ENCODE data around the gene CNPY3. TPM values are rescaled to one million over a fixed set of nuclear protein-coding genes. Genes with fewer than 3 reads are reported as not detected.
"Not testable (repeated sequence)": the region's sequence is repeated elsewhere in the genome, so short reads cannot be mapped to it uniquely, and the experiment has no call there.

CNPY3 gene
- total and polyA plus RNA-seq, 7 experiments from 2014 or later, result 58.6 to 134 (median 92.7) TPM

DNA sequence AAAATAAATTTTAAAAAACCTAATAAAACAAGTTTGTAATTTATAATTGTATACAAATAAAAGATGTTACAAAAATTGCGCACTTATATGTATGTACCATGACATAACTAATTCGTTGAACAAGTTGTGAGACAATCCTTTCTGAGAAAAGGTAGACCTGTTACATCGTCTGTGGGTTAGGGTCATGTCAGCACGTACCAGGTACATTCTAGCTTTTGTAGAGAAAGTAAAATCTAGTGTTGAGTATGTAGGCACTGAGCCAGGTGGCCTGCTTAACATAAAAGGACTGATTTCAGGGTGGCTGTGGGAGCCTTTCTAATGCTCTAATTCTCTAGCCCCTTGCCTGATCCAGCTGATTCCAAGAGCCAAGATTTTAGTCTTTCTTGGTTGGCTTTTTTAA is 39.5 kb upstream of the CNPY3 start:
- no peaks in the 10 kb centered on the region for H3K9me3 ChIP-seq (ENCODE audit: control insufficient read depth in 2 of 3, low read length in 3 of 3)
- peak overlapping the region; percentile 89 for H3K4me3 ChIP-seq (ENCODE audit: low read length)
- peaks cover 0 to 9% (median 6%) of the 10 kb centered on the region in 5 donors for H3K36me3 Mint-ChIP-seq
- peak overlapping the region; percentile 87 for H3K27ac ChIP-seq (ENCODE audit: low read depth, low read length)
- peaks cover 0 to 8% of the 10 kb centered on the region in 2 donors for H3K4me1 ChIP-seq (ENCODE audit: control insufficient read depth in 2 of 2, insufficient read depth in 2 of 2, low read length in 2 of 2)
- H3K27ac Mint-ChIP-seq, result peak overlapping the region; percentile 89 to 99 (median 98)
- H3K4me3 Mint-ChIP-seq, result peak overlapping the region; percentile 94 to 100 (median 98)
- ATAC-seq (no peak), DNase-seq (peak in 2 of 9 donors; percentile 19 to 33)
- H3K27me3 ChIP-seq (ENCODE audit: control insufficient read depth in 2 of 2, insufficient read depth in 2 of 2, low read length in 2 of 2), result no peaks in the 10 kb centered on the region
- intact Hi-C loops (cut with micrococcal nuclease), result loop anchor here (1.0 to 10.0 kb wide), 15 partner anchors 9 to 1105 kb away; partner anchors contain the start of genes CNPY3 (in 2 of the 2), RPL7L1 (in 2 of the 2), TBCC (in 2 of the 2) and ABCC10 (in 1 of the 2)
- CTCF ChIA-PET, result interaction anchor here (0.6 kb wide), 1 partner anchor 1207 kb away, joined by 3 read pairs; no protein-coding TSS in a partner anchor
- H3K27me3 Mint-ChIP-seq, result no peaks in the 10 kb centered on the region
- peaks cover 0 to 1% (median 0%) of the 10 kb centered on the region in 11 donors for H3K9me3 Mint-ChIP-seq
- POLR2A ChIA-PET, result interaction anchor here (0.6 to 4.6 kb wide), 8 partner anchors 10 to 844 kb away, joined by 3 to 101 read pairs (median 4); partner anchors contain the start of genes BICRAL, CNPY3, RPL7L1 and RRP36
- H3K4me1 Mint-ChIP-seq, result peaks cover 0 to 26% (median 14%) of the 10 kb centered on the region in 7 donors
- H3K36me3 ChIP-seq (ENCODE audit: control insufficient read depth in 2 of 3, insufficient read depth in 3 of 3, low read length in 3 of 3), result peaks cover 7 to 20% (median 9%) of the 10 kb centered on the region in 3 experiments

DNA sequence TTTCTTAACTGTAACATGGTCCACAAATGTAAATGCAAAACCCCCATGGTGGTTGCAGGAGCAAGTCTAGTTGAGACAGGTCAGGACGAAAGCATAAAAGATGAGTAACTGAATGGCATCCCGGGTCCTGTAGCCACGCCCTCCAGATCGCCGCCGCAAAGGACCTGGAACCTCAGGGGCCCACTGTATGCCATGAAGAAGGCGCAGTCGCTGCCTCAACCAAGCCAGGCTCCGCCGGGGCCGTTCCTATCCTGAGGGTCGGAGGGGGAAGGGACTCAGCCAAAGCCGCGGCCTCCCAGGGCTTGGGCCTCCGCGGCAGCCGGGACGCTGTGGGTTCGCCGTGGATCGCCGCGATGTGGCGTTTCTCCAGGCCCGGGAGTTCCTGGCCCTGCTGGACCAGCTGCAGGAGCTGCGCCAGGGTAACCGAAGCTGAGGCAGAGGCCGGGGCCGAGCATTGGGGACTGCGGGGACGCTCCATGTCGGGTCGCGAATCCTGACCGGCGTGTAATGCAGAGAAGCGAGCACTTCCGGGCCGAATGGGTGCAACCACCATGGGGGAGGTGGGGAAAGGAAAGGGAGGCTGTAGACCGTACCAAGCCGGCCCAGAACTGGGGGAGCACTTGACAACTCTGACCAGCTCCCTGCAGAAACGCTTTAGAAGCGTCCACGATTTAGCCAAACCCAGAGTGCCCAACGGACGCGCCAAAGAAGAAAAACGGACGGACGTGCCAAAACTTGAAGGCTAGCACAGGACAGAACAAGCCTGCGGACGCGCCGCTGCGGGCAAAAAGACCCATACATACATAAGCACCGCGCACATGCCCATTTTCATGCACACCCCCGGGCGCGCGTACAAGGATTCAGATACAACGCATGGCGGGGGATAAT is 38.7 kb upstream of the CNPY3 start:
- peaks cover 0 to 26% (median 14%) of the 10 kb centered on the region in 7 donors for H3K4me1 Mint-ChIP-seq
- Histone ChIP-seq H3K4me1 (ENCODE audit: control insufficient read depth in 2 of 2, insufficient read depth in 2 of 2, low read length in 2 of 2) (peaks cover 0 to 8% of the 10 kb centered on the region in 2 donors), H3K4me3 (ENCODE audit: low read length) (peak overlapping the region; percentile 89), H3K9me3 (ENCODE audit: control insufficient read depth in 2 of 3, low read length in 3 of 3) (no peaks in the 10 kb centered on the region), H3K27me3 (ENCODE audit: control insufficient read depth in 2 of 2, insufficient read depth in 2 of 2, low read length in 2 of 2) (no peaks in the 10 kb centered on the region), H3K36me3 (ENCODE audit: control insufficient read depth in 2 of 3, insufficient read depth in 3 of 3, low read length in 3 of 3) (peaks cover 2 to 13% (median 5%) of the 10 kb centered on the region in 3 experiments), H3K27ac (ENCODE audit: low read depth, low read length) (peak overlapping the region; percentile 87)
- intact Hi-C loops (cut with micrococcal nuclease), result loop anchor here (1.0 to 10.0 kb wide), 15 partner anchors 9 to 1106 kb away; partner anchors contain the start of genes CNPY3 (in 2 of the 2), RPL7L1 (in 2 of the 2), TBCC (in 2 of the 2) and ABCC10 (in 1 of the 2)
- ATAC-seq (peak; percentile 99), DNase-seq (peak; percentile 70 to 90 (median 87))
- peak overlapping the region; percentile 94 to 100 (median 98) for H3K4me3 Mint-ChIP-seq
- peak overlapping the region; percentile 89 to 99 (median 98) for H3K27ac Mint-ChIP-seq
- CTCF ChIA-PET, result interaction anchor here (1.1 to 1.5 kb wide), 2 partner anchors 11 to 229 kb away, joined by 3 to 6 read pairs; partner anchors contain the start of gene RPL7L1
- POLR2A ChIA-PET, result interaction anchor here (0.5 to 4.6 kb wide), 21 partner anchors 10 to 845 kb away, joined by 3 to 101 read pairs (median 3); partner anchors contain the start of genes BICRAL, CNPY3, KLC4 and MRPL2
- no peaks in the 10 kb centered on the region for H3K27me3 Mint-ChIP-seq
- H3K36me3 Mint-ChIP-seq, result peaks cover 0 to 9% (median 6%) of the 10 kb centered on the region in 5 donors
- H3K9me3 Mint-ChIP-seq, result peaks cover 0 to 1% (median 0%) of the 10 kb centered on the region in 11 donors

DNA sequence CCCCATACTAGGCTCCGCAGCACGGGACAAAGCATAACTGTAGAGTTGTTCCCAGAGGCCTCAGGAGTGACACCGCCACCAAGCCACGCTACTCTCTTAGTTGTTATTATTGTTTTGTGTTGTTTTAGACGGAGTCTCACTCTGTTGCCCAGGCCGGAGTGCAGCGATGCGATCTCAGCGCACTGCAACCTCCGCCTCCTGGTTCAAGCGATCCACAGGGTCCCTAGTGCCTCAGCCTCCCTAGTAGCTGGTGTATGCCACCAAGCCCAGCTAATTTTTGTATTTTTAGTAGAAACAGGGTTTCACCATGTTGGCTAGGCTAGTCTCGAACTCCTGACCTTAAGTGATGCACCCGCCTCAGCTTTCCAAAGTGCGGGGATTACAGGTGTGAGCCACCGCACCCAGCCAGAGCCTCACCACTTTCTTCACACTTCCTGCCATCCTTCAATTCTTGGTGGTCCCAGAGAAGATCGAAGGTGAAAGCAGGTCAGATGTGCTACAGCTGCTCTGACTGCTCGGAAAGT is 38.0 kb upstream of the CNPY3 start:
- no peak for ATAC-seq
- Histone ChIP-seq H3K27ac (ENCODE audit: low read depth, low read length) (peak overlapping the region; percentile 87), H3K4me3 (ENCODE audit: low read length) (peak overlapping the region; percentile 89), H3K27me3 (ENCODE audit: control insufficient read depth in 2 of 2, insufficient read depth in 2 of 2, low read length in 2 of 2) (no peaks in the 10 kb centered on the region), H3K36me3 (ENCODE audit: control insufficient read depth in 2 of 3, insufficient read depth in 3 of 3, low read length in 3 of 3) (peaks cover 0 to 6% (median 0%) of the 10 kb centered on the region in 3 experiments), H3K4me1 (ENCODE audit: control insufficient read depth in 2 of 2, insufficient read depth in 2 of 2, low read length in 2 of 2) (peaks cover 0 to 8% of the 10 kb centered on the region in 2 donors), H3K9me3 (ENCODE audit: control insufficient read depth in 2 of 3, low read length in 3 of 3) (no peaks in the 10 kb centered on the region)
- ChIA-PET CTCF (interaction anchor here (0.5 to 1.5 kb wide), 5 partner anchors 9 to 360 kb away, joined by 3 to 6 read pairs (median 3); partner anchors contain the start of gene RPL7L1), POLR2A (interaction anchor here (0.5 to 4.6 kb wide), 21 partner anchors 9 to 630 kb away, joined by 3 to 101 read pairs (median 4); partner anchors contain the start of genes BICRAL, CNPY3, KLC4 and MRPL2)
- peak overlapping the region; percentile 89 to 99 (median 98) for H3K27ac Mint-ChIP-seq
- intact Hi-C loops (cut with micrococcal nuclease), result loop anchor here (2.0 to 10.0 kb wide), 7 partner anchors 36 to 1106 kb away; partner anchors contain the start of genes CNPY3 (in 1 of the 2), MRPS10 (in 1 of the 2), PEX6 (in 1 of the 2) and PRICKLE4 (in 1 of the 2)
- DNase-seq, result no peak
- peaks cover 0 to 26% (median 13%) of the 10 kb centered on the region in 7 donors for H3K4me1 Mint-ChIP-seq
- H3K36me3 Mint-ChIP-seq, result peaks cover 0 to 2% (median 1%) of the 10 kb centered on the region in 5 donors
- no peaks in the 10 kb centered on the region for H3K27me3 Mint-ChIP-seq
- peaks cover 0 to 1% (median 0%) of the 10 kb centered on the region in 11 donors for H3K9me3 Mint-ChIP-seq
- peak overlapping the region; percentile 94 to 100 (median 98) for H3K4me3 Mint-ChIP-seq

DNA sequence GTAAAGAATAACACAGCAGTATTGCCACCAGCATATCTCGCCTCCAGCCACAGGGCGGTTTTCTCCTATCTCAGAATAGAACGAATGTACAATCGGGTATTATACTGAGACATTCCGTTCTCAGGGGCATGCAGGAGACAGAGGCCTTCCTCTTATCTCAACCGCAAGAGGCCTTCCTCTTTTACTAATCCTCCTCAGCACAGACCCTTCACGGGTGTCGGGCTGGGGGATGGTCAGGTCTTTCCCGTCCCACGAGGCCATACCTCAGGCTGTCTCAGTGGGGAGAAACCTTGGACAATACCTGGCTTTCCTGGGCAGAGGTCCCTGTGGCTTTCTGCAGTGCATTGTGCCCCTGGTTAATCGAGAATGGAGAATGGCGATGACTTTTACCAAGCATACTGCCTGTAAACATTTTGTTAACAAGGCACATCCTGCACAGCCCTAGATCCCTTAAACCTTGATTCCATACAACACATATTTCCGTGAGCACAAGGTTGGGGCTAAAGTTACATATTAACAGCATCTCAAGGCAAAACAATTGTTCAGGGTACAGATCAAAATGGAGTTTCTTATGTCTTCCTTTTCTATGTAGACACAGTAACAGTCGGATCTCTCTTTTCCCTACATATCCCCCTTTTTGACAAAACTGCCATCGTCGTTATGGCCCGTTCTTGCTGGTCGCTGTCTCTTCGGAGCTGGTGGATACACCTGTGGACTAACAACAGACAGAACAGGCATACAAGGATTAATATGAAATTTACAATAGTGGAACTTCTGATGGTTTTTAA is 35.0 kb upstream of the CNPY3 start:
- CTCF ChIA-PET, result interaction anchor here (0.6 kb wide), 1 partner anchor 121 kb away, joined by 3 read pairs; no protein-coding TSS in a partner anchor
- H3K27me3 ChIP-seq (ENCODE audit: control insufficient read depth in 2 of 2, insufficient read depth in 2 of 2, low read length in 2 of 2); H3K9me3 Mint-ChIP-seq; DNase-seq; H3K4me1 ChIP-seq (ENCODE audit: control insufficient read depth in 2 of 2, insufficient read depth in 2 of 2, low read length in 2 of 2); H3K9me3 ChIP-seq (ENCODE audit: control insufficient read depth in 2 of 3, low read length in 3 of 3); H3K27ac ChIP-seq (ENCODE audit: low read depth, low read length); H3K4me3 Mint-ChIP-seq; H3K36me3 Mint-ChIP-seq; H3K36me3 ChIP-seq (ENCODE audit: control insufficient read depth in 2 of 3, insufficient read depth in 3 of 3, low read length in 3 of 3); H3K27ac Mint-ChIP-seq; H3K4me3 ChIP-seq (ENCODE audit: low read length); H3K27me3 Mint-ChIP-seq; ATAC-seq: not testable (repeated sequence)
- POLR2A ChIA-PET, result interaction anchor here (0.6 to 0.7 kb wide), 3 partner anchors 15 to 158 kb away, joined by 3 read pairs; partner anchors contain the start of gene RPL7L1
- peaks cover 0 to 20% (median 13%) of the 10 kb centered on the region in 7 donors for H3K4me1 Mint-ChIP-seq
- intact Hi-C loops (cut with micrococcal nuclease), result loop anchor here in 1 of 2 donors (5.0 to 10.0 kb wide), 4 partner anchors 33 to 1109 kb away; partner anchors contain the start of genes CNPY3, MRPS10, PEX6 and PRICKLE4

DNA sequence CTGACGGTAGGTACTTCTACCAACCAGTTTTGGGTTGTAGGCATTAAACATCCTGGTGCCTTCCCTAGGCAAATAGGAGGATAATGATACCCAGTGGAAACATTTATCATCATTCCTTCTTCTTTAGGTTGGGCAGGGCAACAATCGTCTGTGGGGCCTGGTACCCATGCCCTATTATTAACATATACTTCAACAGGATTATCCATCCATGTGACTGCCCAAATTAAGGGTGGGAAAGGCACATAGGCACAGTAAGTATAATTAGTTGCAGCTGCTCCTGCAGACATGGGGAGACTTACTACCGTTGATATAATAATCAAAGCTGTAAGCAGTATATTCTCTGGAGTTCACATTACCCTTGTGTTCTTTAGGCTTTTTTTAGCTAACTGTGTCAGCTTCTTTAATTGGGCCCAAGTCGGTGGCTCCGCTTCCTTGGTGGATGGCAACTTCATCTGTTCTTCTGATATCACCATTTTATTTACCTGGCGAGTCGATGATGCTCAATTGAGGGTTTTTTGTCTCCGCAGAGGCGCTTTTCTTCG is 33.0 kb upstream of the CNPY3 start:
- Mint-ChIP-seq H3K27ac (no peak overlapping the region), H3K36me3 (no peaks in the 10 kb centered on the region), H3K4me1 (peaks cover 0 to 9% (median 2%) of the 10 kb centered on the region in 7 donors), H3K4me3 (no peak overlapping the region), H3K27me3 (no peaks in the 10 kb centered on the region), H3K9me3 (peaks cover 0 to 1% (median 0%) of the 10 kb centered on the region in 11 donors)
- H3K4me3 ChIP-seq (ENCODE audit: low read length), result no peak overlapping the region
- H3K27me3 ChIP-seq (ENCODE audit: control insufficient read depth in 2 of 2, insufficient read depth in 2 of 2, low read length in 2 of 2), result no peaks in the 10 kb centered on the region
- H3K9me3 ChIP-seq (ENCODE audit: control insufficient read depth in 2 of 3, low read length in 3 of 3), result no peaks in the 10 kb centered on the region
- H3K36me3 ChIP-seq (ENCODE audit: control insufficient read depth in 2 of 3, insufficient read depth in 3 of 3, low read length in 3 of 3), result no peaks in the 10 kb centered on the region
- H3K27ac ChIP-seq (ENCODE audit: low read depth, low read length), result no peak overlapping the region
- DNase-seq (no peak), ATAC-seq (no peak)
- intact Hi-C loops (cut with micrococcal nuclease), result loop anchor here (5.0 to 10.0 kb wide), 3 partner anchors 589 to 1111 kb away; partner anchors contain the start of genes PRICKLE4 (in 1 of the 2) and TOMM6 (in 1 of the 2)
- peaks cover 0 to 2% of the 10 kb centered on the region in 2 donors for H3K4me1 ChIP-seq (ENCODE audit: control insufficient read depth in 2 of 2, insufficient read depth in 2 of 2, low read length in 2 of 2)
- ChIA-PET CTCF (interaction anchor here (0.8 to 1.7 kb wide), 3 partner anchors 171 to 247 kb away, joined by 3 to 9 read pairs (median 4); no protein-coding TSS in a partner anchor), POLR2A (interaction anchor here (0.7 to 1.2 kb wide), 2 partner anchors 17 to 32 kb away, joined by 4 read pairs; partner anchors contain the start of gene RPL7L1)
